AG04450 (cell line): ENCODE measurements around the gene SCP2. TPM values are rescaled to one million over a fixed set of nuclear protein-coding genes. Genes with fewer than 3 reads are reported as not detected.

Experiments
- CTCF ChIA-PET: fragments of 300-600, 350-600 bp; formaldehyde crosslinking; extraction: SDS; loops from one replicate; lab custom pipeline; 2022; ENCODE audit warnings: antibody characterized with exemption, inconsistent platforms; lab: Charles Lee
- POLR2A ChIA-PET: fragments of 350-600 bp; formaldehyde crosslinking; extraction: SDS; loops from one replicate; lab custom pipeline; 2021; ENCODE audit warnings: antibody characterized with exemption, inconsistent platforms; lab: Yijun Ruan, JAX
- DNase-seq: peaks from one replicate; pipeline ENCODE4 v3.0.0-alpha.2; 2011; ENCODE audit warnings: low read depth, low spot score
- H3K27ac ChIP-seq: one replicate; pipeline ENCODE4 v1.5.1; 2012; ENCODE audit warnings: low read depth, low read length, control low read depth
- H3K27me3 ChIP-seq: one replicate; pipeline ENCODE4 v1.6.0; 2012; ENCODE audit warnings: low read length; ENCODE audit not compliant: control insufficient read depth, insufficient read depth
- H3K4me3 ChIP-seq: 2 replicates; pipeline ENCODE4 v1.5.1; 2011; ENCODE audit warnings: mild to moderate bottlenecking, low read depth, low read length, control low read depth
- H3K9me3 ChIP-seq: 2 replicates; pipeline ENCODE4 v1.5.1; 2012; ENCODE audit warnings: low read length; ENCODE audit not compliant: control insufficient read depth, insufficient read depth
- polyA plus RNA-seq: library from polyadenylated mRNA; depleted of rRNA; stranded (reverse); fragments of >200 nt; gene quantifications from 2 replicates; pipeline ENCODE4 v1.2.3, GENCODE V29; 2011
- TF ChIP-seq, protein P1 (sequence below): IDR thresholded peaks from 2 replicates; pipeline ENCODE4 v1.5.1; 2011; ENCODE audit warnings: low read depth, low read length, control low read depth, inconsistent platforms

The SCP2 gene
- polyA plus RNA-seq, 1 experiment: 278 TPM

DNA sequence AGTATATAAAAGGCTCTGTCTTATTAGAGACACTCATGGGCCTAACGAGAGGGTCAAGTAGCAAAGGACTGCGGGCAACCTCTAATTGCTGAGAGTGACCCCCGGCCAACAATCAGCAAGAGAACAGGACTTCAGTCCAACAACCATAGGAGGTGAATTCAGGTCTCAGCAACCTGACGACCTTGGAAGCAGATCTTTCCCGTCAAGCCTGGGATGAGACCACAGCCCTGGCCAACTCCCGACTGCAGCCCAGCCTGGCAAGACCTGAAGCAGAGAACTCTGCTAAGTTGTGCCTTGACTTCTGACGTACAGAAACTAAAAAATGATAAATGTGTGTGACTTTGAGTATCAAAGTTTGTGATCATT lies 11.2 kb upstream of the SCP2 start:
- POLR2A ChIA-PET: no interaction called here
- H3K27ac ChIP-seq: no peak overlapping the region
- CTCF ChIA-PET: interaction anchor here (0.6 kb wide), 1 partner anchor 11 kb away, joined by 6 read pairs; the partner anchor contains the start of gene SCP2
- TF ChIP-seq, protein P1, sequence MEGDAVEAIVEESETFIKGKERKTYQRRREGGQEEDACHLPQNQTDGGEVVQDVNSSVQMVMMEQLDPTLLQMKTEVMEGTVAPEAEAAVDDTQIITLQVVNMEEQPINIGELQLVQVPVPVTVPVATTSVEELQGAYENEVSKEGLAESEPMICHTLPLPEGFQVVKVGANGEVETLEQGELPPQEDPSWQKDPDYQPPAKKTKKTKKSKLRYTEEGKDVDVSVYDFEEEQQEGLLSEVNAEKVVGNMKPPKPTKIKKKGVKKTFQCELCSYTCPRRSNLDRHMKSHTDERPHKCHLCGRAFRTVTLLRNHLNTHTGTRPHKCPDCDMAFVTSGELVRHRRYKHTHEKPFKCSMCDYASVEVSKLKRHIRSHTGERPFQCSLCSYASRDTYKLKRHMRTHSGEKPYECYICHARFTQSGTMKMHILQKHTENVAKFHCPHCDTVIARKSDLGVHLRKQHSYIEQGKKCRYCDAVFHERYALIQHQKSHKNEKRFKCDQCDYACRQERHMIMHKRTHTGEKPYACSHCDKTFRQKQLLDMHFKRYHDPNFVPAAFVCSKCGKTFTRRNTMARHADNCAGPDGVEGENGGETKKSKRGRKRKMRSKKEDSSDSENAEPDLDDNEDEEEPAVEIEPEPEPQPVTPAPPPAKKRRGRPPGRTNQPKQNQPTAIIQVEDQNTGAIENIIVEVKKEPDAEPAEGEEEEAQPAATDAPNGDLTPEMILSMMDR: no peak
- no peaks in the 10 kb centered on the region; the same call in 1 of the 2 replicates for H3K9me3 ChIP-seq
- no peak overlapping the region for H3K4me3 ChIP-seq
- no peak for DNase-seq
- H3K27me3 ChIP-seq: no peaks in the 10 kb centered on the region

DNA sequence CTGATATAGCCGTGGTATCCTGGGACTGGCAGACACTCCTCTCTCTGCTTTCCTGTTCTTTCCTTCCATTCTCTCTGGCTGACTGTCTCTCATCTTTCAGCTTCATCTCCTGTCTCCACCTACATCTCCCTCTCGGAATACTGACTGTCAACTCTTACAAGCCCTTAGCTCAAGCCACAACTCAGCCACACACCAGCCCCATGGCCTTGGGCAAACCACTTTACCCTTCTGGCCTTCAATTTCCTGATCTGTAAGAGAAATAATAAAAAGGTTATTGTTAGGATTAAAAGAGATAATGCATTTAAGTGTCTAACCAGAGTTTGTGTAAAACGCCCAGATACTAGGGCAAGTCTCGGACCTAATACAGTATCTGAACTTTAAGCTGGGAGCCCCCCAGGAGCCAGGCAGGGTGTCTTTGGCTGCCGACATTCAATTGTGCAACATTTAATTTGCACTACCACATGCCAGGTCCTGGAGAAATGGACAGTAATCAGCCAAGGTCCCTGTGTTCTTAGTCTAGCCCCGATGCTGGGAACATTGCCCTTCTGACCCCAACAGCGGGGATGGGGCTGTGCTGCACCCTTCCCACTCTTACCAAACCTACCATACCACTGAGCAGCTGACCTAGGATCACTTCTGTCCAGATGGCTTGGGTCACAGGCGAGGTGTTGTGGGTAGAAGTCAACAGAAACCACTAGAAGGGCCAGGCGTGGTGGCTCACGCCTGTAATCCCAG lies 10.7 kb upstream of the SCP2 start:
- TF ChIP-seq, protein P1: no peak
- Histone ChIP-seq H3K9me3 (no peaks in the 10 kb centered on the region; the same call in 1 of the 2 replicates), H3K27me3 (no peaks in the 10 kb centered on the region), H3K4me3 (no peak overlapping the region), H3K27ac (no peak overlapping the region)
- ChIA-PET CTCF (interaction anchor here (0.6 kb wide), 1 partner anchor 11 kb away, joined by 6 read pairs; the partner anchor contains the start of gene SCP2), POLR2A (no interaction called here)
- no peak for DNase-seq

DNA sequence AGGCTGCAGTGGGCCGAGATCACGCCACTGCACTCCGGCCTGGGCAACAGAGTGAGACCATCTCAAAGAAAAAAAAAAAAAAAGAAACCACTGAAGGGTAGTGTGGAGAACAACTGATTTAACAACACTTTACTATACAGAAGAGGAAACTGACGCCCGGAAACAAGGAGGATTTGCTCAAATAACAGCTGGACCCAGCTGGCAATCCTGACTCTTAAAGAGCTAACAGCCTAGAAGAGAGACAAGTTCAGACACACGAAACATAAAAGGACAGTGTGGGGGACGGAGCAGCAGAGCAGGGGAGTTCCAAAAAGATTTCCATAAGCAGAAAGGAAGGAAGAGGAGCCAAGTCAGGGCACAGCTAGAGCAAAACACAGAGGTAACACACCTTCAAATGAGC lies 9.9 kb upstream of the SCP2 start:
- Histone ChIP-seq H3K27ac (no peak overlapping the region), H3K9me3 (no peaks in the 10 kb centered on the region; the same call in 1 of the 2 replicates), H3K27me3 (no peaks in the 10 kb centered on the region), H3K4me3 (no peak overlapping the region)
- POLR2A ChIA-PET: interaction anchor here (0.7 to 0.9 kb wide), 2 partner anchors 17 to 862 kb away, joined by 4 to 10 read pairs; no protein-coding TSS in a partner anchor
- CTCF ChIA-PET: interaction anchor here (0.6 kb wide), 1 partner anchor 12 kb away, joined by 4 read pairs; no protein-coding TSS in a partner anchor
- DNase-seq: peak; percentile 11
- TF ChIP-seq, protein P1: no peak

DNA sequence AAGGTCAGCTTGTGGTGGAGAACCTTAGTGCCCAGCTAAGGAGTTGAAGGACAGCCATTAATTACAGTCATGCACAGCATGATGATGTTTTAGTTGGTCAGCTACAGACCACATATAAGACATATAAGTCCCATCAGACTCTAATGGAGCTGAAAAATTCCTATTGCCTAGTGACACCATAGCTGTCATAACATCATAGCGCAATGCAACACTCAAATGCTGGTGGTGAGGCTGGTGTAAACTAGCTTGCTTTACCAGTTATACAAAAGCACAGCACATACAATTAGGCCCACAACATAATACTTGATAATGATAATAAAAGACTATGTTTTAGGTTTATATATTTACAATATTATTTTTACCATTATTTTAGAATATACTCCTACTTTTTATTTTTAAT lies 9.5 kb upstream of the SCP2 start:
- TF ChIP-seq, protein P1: no peak
- POLR2A ChIA-PET: interaction anchor here (0.7 to 0.9 kb wide), 2 partner anchors 17 to 862 kb away, joined by 4 to 10 read pairs; no protein-coding TSS in a partner anchor
- Histone ChIP-seq H3K27ac (no peak overlapping the region), H3K9me3 (no peaks in the 10 kb centered on the region; the same call in none of the 2 replicates), H3K27me3 (no peaks in the 10 kb centered on the region), H3K4me3 (no peak overlapping the region)
- CTCF ChIA-PET: interaction anchor here (0.6 kb wide), 1 partner anchor 12 kb away, joined by 4 read pairs; no protein-coding TSS in a partner anchor
- DNase-seq: no peak

DNA sequence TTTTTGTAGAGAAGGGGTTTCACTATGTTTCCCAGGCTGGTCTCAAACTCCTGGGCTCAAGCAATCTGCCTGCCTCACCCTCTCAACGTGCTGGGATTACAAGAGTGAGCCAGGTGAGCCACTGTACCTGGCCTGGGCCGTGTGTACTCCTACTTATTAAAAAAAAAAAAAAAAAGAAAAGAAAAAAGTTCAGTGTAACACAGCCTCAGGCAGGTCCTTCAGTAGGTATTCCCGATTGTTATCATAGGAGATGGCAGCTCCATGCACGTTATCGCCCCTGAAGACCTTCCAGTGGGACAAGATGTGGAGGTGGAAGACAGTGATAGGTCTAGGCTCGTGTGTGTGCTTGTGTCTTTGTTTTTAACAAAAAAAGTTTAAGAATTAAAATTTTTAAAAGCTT lies 8.9 kb upstream of the SCP2 start:
- no peak overlapping the region for H3K4me3 ChIP-seq
- ChIA-PET CTCF (interaction anchor here (0.6 kb wide), 1 partner anchor 275 kb away, joined by 5 read pairs; no protein-coding TSS in a partner anchor), POLR2A (no interaction called here)
- no peak overlapping the region for H3K27ac ChIP-seq
- TF ChIP-seq, protein P1: no peak
- H3K9me3 ChIP-seq: no peaks in the 10 kb centered on the region; the same call in none of the 2 replicates
- DNase-seq: no peak
- no peaks in the 10 kb centered on the region for H3K27me3 ChIP-seq
